ENCODE data around the gene UBE2J2.
"Not testable (repeated sequence)": the region's sequence is repeated elsewhere in the genome, so short reads cannot be mapped to it uniquely, and the experiment has no call there.

Gene UBE2J2

GRCh38 chr1:1259540-1259939 lies 14.1 kb downstream of the UBE2J2 start:
- DNase-seq (ENCODE audit: low read depth in 1 of 2, low spot score in 1 of 2): no peak

GRCh38 chr1:1259119-1259488 lies 14.6 kb downstream of the UBE2J2 start:
- no peak for DNase-seq (ENCODE audit: low read depth in 1 of 2, low spot score in 1 of 2)

GRCh38 chr1:1256956-1257871 lies 16.4 kb downstream of the UBE2J2 start:
- no peak for DNase-seq (ENCODE audit: low read depth in 1 of 2, low spot score in 1 of 2)

- no peak for DNase-seq (ENCODE audit: low read depth in 1 of 2, low spot score in 1 of 2)
Observed at GRCh38 chr1:1255611-1256010, 18.0 kb downstream of the UBE2J2 start.

GRCh38 chr1:1255078-1255477 lies 18.6 kb downstream of the UBE2J2 start:
- no peak for DNase-seq (ENCODE audit: low read depth in 1 of 2, low spot score in 1 of 2)

GRCh38 chr1:1254667-1254998 lies 19.0 kb downstream of the UBE2J2 start:
- DNase-seq (ENCODE audit: low read depth in 1 of 2, low spot score in 1 of 2): no peak

- no peak for DNase-seq (ENCODE audit: low read depth in 1 of 2, low spot score in 1 of 2)
Observed at GRCh38 chr1:1253972-1254666, 19.5 kb downstream of the UBE2J2 start.

- no peak for DNase-seq (ENCODE audit: low read depth in 1 of 2, low spot score in 1 of 2)
Observed at GRCh38 chr1:1253314-1253713, 20.3 kb downstream of the UBE2J2 start.

GRCh38 chr1:1250786-1251284 lies 22.8 kb downstream of the UBE2J2 start:
- DNase-seq (ENCODE audit: low read depth in 1 of 2, low spot score in 1 of 2): peak; percentile 31 to 61

- DNase-seq (ENCODE audit: low read depth in 1 of 2, low spot score in 1 of 2): not testable (repeated sequence)
Observed at GRCh38 chr1:1248009-1248913, 25.4 kb downstream of the UBE2J2 start.

- no peak for DNase-seq (ENCODE audit: low read depth in 1 of 2, low spot score in 1 of 2)
Observed at GRCh38 chr1:1247341-1247913, 26.2 kb downstream of the UBE2J2 start.

GRCh38 chr1:1246577-1247340 lies 26.9 kb downstream of the UBE2J2 start, which contains the start of gene C1QTNF12:
C1QTNF12 (minus strand) TSS chr1:1246722; CDS start chr1:1246690, 32 bp downstream.
- DNase-seq (ENCODE audit: low read depth in 1 of 2, low spot score in 1 of 2): no peak

GRCh38 chr1:1245817-1246576 lies 27.7 kb downstream of the UBE2J2 start:
- no peak for DNase-seq (ENCODE audit: low read depth in 1 of 2, low spot score in 1 of 2)

GRCh38 chr1:1245178-1245816 lies 28.4 kb downstream of the UBE2J2 start:
- DNase-seq (ENCODE audit: low read depth in 1 of 2, low spot score in 1 of 2): no peak

GRCh38 chr1:1244192-1244811 lies 29.4 kb downstream of the UBE2J2 start:
- DNase-seq (ENCODE audit: low read depth in 1 of 2, low spot score in 1 of 2): no peak

- DNase-seq (ENCODE audit: low read depth in 1 of 2, low spot score in 1 of 2): no peak
Observed at GRCh38 chr1:1243807-1244191, 29.9 kb downstream of the UBE2J2 start.

- DNase-seq (ENCODE audit: low read depth in 1 of 2, low spot score in 1 of 2): no peak
Observed at GRCh38 chr1:1243266-1243660, 30.4 kb downstream of the UBE2J2 start.

- DNase-seq (ENCODE audit: low read depth in 1 of 2, low spot score in 1 of 2): no peak
Observed at GRCh38 chr1:1242461-1243265, 31.0 kb downstream of the UBE2J2 start.
